Measurements from ENCODE around the gene MDFIC.
A peak's percentile ranks its signal among the peaks of the same experiment; 100 is the strongest.

Gene MDFIC

DNA sequence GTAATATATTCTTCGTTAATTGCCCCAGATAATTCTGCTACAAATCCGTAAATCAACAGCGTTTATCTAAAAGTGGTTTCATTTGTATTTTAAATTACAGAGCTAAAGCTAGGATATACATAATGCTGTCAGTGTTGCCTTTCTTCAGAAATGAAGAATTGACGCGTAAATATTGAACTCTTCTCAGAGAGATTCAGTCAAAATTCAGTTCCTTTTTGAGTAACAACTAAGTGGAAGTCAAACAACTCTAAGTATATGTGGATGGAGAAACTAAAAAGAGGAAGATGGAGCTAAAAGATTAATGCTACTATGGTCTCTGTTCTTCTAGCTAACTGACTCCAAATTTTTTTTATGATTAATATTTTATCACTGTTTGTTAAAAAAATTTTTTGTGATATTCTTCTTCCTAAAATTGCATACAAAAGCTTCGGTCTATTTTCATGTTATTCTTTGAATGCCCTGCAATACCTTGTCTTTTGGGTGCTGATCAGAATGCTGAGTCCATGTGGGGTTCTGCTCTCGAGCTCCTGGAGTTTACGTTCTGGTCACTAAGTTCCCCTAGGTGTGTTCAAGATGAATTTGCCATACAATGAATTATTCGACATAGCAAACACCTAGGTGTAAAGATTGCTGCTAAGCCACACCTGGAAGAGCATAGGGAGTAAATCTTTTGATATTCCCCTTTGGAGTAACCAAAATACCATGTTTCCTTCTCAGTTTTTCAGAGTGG, 20.7 kb downstream of the MDFIC start:
- POLR2A ChIA-PET, result no interaction called here
- H3K4me3 ChIP-seq (ENCODE audit: low read depth, low read length), result no peak overlapping the region
- CTCF ChIA-PET, result no interaction called here
- DNase-seq (ENCODE audit: low read depth, low spot score), result no peak
- TF ChIP-seq, protein P1, sequence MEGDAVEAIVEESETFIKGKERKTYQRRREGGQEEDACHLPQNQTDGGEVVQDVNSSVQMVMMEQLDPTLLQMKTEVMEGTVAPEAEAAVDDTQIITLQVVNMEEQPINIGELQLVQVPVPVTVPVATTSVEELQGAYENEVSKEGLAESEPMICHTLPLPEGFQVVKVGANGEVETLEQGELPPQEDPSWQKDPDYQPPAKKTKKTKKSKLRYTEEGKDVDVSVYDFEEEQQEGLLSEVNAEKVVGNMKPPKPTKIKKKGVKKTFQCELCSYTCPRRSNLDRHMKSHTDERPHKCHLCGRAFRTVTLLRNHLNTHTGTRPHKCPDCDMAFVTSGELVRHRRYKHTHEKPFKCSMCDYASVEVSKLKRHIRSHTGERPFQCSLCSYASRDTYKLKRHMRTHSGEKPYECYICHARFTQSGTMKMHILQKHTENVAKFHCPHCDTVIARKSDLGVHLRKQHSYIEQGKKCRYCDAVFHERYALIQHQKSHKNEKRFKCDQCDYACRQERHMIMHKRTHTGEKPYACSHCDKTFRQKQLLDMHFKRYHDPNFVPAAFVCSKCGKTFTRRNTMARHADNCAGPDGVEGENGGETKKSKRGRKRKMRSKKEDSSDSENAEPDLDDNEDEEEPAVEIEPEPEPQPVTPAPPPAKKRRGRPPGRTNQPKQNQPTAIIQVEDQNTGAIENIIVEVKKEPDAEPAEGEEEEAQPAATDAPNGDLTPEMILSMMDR (IDR thresholded peaks at IDR 0.05; ENCODE audit: insufficient read depth, low read length, missing control alignments), result no peak

DNA sequence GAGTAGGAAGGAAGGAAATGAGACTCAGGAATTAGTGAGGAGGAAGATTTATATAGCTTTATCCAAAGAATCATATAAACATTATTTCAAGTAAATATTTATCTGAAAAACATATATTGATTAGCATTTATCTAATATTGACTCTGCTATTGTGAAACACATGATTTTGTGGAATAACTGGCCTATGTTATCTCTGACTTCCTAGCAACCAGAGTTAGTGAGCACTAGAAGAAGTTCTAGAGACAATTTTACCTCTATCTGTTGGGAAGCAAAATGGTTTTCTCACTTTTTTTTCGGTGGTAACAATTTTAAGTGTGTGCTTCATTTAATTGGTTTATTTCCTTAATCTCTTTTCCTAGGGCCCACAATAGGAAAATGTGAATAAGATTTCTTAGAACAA, 21.6 kb downstream of the MDFIC start:
- ChIA-PET CTCF (no interaction called here), POLR2A (no interaction called here)
- TF ChIP-seq, protein P1 (IDR thresholded peaks at IDR 0.05; ENCODE audit: insufficient read depth, low read length, missing control alignments), result no peak
- DNase-seq (ENCODE audit: low read depth, low spot score), result no peak
- H3K4me3 ChIP-seq (ENCODE audit: low read depth, low read length), result no peak overlapping the region

DNA sequence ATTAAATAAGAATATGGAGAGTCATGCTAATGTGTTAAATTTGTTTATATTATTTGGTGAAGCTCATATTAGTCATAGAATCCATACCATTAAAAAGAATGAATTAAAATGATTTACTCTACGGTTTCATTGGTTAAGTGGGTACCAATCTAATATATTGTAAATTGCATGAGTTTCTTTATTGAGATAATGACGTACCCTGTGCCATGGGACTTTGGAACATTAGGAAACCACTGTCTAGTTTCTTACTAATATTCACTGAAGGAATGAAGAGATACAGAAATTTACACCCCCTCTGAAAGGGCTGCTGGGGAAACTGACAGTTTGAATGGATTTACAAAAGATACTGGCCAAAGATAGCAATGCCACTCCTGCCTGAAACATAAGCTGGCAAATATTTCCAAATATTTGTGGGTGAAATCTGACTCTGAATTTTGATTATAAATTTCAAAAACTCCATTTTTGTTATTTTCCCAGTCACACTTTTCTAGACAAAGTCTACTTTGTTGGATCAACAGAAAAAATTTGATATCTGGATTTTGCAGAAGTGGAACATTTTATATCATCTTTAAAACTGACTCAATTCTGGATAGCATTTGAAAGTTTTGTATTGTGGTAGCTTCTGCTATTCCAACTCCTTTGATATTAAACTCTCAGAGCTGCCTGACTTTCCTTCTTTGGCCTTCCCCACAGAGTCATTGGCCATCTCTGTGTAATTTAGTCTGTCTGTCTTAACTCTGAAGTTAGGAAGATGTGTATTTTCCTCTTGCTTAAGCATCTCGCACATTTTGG, 22.3 kb downstream of the MDFIC start:
- CTCF ChIA-PET, result interaction anchor here (1.0 to 1.1 kb wide), 3 partner anchors 11 to 79 kb away, joined by 3 to 4 read pairs (median 3); no protein-coding TSS in a partner anchor
- TF ChIP-seq, protein P1 (IDR thresholded peaks at IDR 0.05; ENCODE audit: insufficient read depth, low read length, missing control alignments), result no peak
- DNase-seq (ENCODE audit: low read depth, low spot score), result no peak
- H3K4me3 ChIP-seq (ENCODE audit: low read depth, low read length), result peak overlapping the region; percentile 45; the same call in 1 of the 2 replicates
- POLR2A ChIA-PET, result interaction anchor here (0.7 to 1.0 kb wide), 2 partner anchors 21 to 61 kb away, joined by 3 to 7 read pairs; no protein-coding TSS in a partner anchor

DNA sequence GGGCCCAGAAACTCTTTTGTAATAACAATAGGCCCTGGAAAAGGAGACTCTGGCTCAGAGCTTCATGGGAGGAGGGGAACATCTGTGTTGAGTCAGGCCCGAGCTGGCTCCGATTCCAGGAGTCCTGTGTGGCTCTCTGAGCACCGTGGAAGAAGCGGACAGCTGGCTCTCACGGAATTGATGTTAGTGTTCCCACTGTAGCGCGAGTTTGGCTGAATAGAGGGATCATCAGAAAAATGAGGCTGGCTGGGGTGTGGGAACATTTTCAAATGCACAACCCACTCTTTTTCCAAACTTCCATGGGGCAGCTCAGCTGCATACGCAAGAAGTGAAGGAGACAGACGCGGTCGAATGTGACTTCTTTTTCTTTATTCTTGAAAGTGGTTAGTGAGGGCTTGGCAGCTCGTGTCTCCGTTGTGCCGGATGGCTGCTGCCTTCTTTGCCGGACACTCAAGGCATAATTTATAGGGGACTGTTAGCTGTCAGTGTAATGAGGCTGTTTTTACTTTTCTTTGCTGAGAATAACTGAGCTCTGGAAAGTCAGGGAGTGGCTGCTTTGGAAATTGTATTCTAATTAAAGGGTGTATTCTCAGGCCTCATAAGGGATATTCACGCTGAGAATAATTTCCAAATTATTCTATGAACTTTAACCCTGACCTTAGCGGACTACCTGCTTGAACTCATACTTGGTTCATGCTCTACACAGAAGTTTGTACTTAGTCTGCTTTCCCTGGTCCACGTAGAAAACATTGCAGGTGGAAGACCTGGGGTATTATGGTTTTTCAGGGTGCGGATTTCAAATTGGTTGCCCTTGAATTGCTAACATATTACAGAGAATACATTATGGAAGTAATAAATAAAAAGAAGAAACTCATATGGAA, 23.1 kb downstream of the MDFIC start:
- ChIA-PET CTCF (interaction anchor here (1.0 to 1.1 kb wide), 3 partner anchors 11 to 80 kb away, joined by 3 to 4 read pairs (median 3); no protein-coding TSS in a partner anchor), POLR2A (interaction anchor here (0.7 to 1.0 kb wide), 2 partner anchors 21 to 60 kb away, joined by 3 to 7 read pairs; no protein-coding TSS in a partner anchor)
- H3K4me3 ChIP-seq (ENCODE audit: low read depth, low read length), result peak overlapping the region; percentile 45
- TF ChIP-seq, protein P1 (IDR thresholded peaks at IDR 0.05; ENCODE audit: insufficient read depth, low read length, missing control alignments), result no peak
- peak; percentile 57 for DNase-seq (ENCODE audit: low read depth, low spot score)

DNA sequence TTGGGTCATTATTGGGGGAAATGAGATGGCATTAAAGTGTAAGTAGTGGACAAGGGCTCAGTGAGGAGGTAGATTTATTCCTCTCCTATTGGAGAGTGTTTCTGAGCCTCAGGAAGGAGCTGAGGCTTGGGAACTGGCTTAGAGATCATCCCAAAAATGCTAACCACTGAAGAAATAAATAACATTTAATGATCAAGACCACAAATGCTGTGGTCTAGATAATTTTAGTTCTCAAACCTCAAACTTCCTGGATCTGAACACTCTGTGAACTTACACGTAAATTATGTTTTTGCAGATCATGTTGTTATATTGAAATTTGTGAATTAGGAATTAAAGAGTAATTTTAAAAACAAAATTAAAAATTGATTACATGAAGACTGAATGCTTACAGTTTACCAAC, 27.3 kb downstream of the MDFIC start:
- POLR2A ChIA-PET, result no interaction called here
- CTCF ChIA-PET, result no interaction called here
- DNase-seq (ENCODE audit: low read depth, low spot score), result no peak
- H3K4me3 ChIP-seq (ENCODE audit: low read depth, low read length), result no peak overlapping the region
- TF ChIP-seq, protein P1 (IDR thresholded peaks at IDR 0.05; ENCODE audit: insufficient read depth, low read length, missing control alignments), result no peak
